ENCODE data around the gene ACAD8.
A peak's percentile ranks its signal among the peaks of the same experiment; 100 is the strongest.

ACAD8 gene

DNA sequence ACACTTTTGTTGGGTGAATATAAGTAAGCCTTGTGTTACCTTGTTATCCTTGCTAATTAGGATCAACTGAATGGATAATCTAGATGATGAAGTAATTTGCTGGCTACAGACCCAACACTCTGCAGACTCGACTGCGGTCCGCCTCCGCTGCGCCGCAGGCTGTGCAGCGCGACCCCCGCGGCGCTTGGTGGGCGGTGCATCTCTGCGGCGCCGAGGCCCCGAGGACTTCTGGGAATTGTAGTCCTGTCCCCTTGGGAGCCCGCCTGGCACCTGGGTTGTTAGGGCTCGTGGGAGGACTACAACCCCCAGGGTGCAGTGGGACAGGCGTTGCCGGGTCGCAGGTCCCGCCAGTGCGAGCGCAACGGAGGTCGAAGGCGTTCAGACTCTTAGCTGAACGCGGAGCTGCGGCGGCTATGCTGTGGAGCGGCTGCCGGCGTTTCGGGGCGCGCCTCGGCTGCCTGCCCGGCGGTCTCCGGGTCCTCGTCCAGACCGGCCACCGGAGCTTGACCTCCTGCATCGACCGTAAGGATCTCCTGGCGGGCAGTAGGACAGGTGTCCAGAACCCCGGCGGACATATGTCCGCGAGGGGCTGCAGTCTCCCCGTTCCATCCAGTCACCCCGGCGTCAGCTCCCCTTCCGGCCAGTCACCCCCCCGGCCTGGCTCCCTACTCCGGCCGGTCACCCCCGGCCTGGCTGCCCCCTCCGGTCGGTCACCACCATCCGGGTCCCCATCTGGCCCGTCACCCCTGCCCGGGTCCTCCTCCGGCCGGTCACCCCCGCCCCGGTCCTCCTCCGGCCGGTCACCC lies at the start of gene ACAD8, which contains the start of gene THYN1:
Gene ACAD8, plus strand, starts transcription at position 381 of the 806 bp plus-strand sequence. Its CDS starts 33 bp downstream, at position 414.
Gene THYN1, minus strand, starts transcription at position 165 of the 806 bp plus-strand sequence. CDS start 470 bp downstream, outside the sequence.
- peak; percentile 89 to 94 for DNase-seq (ENCODE audit: low read depth in 2 of 2)

DNA sequence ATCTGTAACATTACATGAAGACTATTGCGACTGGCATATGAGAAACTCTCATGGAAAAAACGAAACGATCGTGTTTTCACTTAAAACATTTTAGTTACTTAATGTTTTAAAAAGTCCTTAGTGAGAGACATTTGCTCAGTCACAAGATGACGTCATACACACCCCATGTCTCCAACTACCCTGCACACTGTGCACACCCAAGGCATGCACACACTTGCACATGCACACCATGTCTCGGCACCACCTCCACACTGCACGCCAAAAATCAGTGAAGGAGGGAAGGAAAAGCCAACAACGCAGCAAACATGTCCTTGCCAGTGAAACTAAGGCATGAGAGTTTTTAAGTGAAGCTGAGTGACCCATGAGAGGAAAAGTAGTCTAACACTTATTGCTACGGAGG lies 47.6 kb upstream of the ACAD8 start:
- DNase-seq (ENCODE audit: low read depth in 2 of 2) = no peak

DNA sequence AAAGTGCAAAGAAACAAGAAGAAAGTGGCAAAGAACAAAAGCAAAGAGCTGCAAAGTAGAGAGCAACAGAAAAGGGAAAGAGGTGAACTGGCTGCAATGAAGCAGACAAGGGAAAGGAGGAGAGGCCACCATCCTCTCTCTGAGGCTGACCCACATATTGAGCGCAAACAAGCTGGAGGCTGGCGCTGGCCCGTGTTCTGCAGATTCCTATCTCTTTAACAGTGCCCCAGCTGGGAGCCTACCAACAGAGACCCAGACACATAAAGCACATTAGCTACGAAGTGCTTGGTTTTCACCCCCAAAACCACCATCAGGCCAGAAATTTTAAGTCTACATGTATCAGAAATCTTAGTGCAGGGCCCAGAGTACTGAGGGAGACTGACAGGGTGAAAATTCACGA lies 47.2 kb upstream of the ACAD8 start:
- no peak for DNase-seq (ENCODE audit: low read depth in 2 of 2)

DNA sequence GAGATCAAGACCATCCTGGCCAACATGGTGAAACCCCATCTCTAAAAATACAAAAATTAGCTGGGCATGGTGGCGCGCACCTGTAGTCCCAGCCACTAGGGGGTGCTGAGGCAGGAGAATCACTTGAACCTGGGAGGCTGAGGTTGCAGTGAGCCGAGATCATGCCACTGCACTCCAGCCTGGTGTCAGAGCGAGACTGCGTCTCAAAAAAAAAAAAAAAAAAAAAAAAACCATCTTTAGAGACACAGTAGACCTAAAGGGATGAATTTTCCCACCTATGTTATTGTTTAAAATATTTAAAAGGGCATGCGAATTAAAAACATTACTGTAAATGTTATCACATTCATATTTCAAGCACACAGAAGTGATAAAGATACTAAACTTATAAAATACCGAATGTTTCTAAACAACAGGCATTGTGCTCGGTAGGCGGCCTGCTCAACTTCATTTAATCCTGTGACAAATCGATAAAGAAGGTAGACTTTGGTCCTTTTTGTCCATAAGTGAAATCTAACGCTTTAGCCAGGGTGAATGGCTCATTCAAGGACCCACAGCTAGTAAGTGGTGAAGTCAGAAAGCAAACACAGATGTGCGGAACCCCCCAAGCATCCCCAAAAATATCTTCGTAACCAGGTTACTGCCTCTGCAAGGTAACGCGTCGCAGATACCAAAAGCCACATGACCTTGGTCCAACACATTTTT lies 45.7 kb upstream of the ACAD8 start:
- DNase-seq (ENCODE audit: low read depth in 2 of 2) = peak; percentile 48 to 56

DNA sequence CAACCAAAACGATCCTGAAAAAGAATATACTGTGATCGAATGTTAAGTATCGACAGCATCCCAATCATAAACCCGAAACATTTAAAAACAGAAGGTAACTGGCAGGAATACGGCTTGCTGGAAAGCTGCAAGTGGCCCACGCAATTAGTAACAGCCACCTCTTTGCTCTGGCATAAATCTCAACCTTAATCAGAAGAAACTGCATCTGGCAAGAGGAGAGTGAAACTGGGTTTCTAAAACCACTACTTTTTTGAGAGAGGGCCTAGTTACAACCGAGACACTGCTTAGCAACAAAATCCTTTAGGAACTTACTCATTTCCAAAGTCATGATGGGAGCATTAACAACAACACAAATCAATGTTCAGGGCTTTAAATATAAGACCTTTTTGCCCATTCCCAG lies 37.5 kb upstream of the ACAD8 start:
- no peak for DNase-seq (ENCODE audit: low read depth in 2 of 2)

DNA sequence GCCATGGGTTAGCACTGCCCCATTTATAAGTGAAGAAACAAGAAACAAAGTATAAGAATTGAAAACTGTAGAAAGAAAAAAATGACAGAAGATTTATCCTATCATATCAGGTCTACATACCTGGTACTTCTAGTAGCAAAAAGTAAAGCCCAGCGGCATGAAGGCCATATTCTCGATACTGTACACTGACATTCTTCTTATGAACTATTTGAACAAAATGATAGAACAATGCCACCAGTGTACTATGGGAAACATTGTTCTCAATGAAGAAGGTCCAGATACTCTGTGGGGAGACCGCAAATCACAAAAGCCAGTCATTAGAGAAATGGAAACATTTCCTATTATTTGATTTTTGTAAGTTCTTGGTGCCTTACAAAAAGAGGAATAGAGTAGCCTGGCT lies 36.6 kb upstream of the ACAD8 start:
- DNase-seq (ENCODE audit: low read depth in 2 of 2) = no peak

DNA sequence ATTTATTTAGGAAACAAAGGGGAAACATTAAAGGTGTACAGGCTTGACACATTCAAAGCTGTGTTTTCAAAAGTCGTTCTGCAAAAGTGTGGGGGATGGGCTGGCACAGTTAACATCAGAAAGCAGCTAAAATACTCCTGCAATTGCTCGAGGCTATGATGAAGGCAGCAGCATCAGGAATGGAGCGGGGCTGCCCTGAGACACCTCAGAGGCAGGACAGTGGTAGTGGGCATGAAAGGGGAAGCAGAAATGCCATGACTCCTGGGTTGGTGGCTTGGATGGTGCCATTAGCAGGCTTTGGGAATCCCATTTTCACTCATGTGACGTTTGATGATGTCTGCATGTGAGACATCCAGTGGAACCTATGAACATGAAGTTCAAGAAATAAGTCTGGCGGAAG lies 30.2 kb upstream of the ACAD8 start:
- no peak for DNase-seq (ENCODE audit: low read depth in 2 of 2)

DNA sequence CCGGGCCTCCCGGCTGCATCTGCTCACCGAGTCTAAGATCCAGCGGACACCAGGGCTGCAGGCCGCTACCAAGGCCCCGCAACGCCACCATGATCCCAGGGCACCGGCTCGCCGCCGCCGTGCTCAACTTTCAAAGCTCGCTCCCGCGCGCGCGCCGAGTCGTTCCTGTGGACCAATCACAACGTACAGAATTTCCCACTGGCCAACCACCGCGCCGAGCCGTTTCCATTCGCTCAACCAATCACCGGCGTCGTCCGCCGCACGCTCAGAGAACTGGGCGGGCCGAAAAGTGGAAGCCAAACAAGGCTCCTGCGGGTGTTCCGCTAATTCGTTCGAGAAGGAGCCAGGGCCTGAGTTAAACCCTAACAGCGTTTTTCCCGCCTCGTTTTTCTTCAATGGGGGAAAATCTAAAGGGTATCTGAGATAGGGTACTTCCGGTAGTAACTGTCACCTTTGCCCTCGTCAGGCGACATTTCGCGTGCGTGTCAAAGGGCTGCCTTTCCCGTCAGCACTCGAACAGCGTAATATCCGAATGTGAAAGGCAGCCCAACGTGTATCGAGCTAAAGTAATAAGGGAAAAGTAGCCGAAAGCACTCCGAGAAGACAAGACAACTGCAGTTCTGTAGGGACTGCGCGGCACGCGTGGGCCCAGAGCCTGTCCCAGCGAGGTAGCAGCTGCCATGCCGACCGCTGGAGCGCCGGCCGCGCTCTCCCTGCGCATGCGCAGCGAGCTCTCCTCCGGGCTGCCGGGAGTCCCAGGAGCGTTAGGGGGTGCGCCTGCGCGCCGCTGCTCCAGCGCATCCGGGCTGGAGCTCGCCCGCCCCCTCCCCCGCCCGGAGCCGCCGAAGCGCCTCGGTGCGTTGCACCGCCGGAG lies 29.3 kb upstream of the ACAD8 start, which contains the start of the genes NCAPD3 and VPS26B:
Gene NCAPD3, minus strand, starts transcription at position 132 of the 874 bp plus-strand sequence. Its CDS starts 41 bp downstream, at position 91.
Gene VPS26B, plus strand, starts transcription at position 836 of the 874 bp plus-strand sequence. CDS start 452 bp downstream, outside the sequence.
- peak; percentile 92 to 96 for DNase-seq (ENCODE audit: low read depth in 2 of 2)

DNA sequence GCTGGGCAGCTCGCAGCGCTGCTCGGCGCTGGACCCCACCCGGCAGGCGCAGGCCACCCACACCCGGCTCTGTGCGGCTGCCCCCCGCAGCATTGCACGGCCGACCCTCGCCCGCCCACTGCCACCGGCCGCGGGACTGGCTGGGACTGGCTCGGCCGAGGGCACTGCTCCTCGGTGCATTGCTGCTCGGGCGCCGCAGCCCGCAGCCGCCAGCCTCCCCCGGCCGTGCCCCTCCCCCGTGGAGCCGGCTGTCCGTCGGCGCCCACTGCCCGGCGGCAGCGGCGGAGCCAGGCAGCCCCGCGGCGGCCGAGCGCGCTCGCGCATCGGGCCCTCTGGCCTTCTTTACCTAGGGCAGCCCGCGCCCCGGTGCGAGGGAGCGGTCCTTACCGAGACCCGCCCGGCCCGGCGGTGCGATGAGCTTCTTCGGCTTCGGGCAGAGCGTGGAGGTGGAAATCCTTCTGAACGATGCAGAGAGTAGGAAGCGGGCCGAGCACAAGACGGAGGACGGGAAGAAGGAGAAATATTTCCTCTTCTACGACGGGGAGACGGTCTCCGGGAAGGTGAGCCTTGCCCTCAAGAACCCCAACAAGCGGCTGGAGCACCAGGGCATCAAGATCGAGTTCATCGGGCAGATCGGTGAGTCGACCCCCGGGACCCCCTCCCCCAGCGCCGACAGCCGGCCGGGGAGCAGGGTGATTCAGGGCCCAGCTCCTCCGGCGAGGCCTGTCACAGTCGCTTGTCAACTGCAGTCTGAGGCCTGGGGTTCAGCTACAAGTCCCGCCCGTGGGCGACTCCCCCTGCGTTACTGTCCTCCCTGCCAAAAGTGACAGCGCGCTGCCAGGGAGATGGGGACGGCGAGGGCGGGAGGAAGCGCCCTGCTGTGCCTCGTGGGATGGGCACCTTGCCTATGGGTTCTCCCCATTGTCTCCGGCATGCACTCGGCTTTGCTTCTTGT lies 28.4 kb upstream of the ACAD8 start:
- peak; percentile 58 to 61 for DNase-seq (ENCODE audit: low read depth in 2 of 2)

DNA sequence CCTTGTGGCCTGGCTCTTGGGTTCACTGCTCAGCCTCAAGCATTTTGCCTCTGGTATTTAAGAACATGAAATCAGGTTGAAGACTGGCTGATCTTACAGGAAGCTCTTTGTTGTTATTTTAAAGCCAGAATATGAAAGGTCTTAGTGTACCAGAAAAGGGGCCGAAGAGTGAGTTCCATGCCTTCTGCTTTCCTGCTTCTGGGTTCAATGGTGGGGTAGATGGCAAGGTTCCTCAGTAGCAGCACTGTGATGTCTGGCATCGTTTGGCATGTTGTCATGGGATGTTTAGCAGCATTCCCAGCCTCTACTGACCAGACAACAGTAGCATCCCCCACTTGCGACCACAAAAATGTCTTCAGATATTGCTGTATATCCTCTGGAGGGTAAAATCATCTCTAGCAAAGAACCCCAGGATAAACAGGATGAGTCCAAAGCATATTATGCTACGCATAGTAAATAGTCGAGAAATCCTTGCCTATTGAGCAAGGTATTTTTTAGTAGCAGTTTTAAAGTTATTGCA lies 26.5 kb upstream of the ACAD8 start:
- DNase-seq (ENCODE audit: low read depth in 2 of 2) = no peak

DNA sequence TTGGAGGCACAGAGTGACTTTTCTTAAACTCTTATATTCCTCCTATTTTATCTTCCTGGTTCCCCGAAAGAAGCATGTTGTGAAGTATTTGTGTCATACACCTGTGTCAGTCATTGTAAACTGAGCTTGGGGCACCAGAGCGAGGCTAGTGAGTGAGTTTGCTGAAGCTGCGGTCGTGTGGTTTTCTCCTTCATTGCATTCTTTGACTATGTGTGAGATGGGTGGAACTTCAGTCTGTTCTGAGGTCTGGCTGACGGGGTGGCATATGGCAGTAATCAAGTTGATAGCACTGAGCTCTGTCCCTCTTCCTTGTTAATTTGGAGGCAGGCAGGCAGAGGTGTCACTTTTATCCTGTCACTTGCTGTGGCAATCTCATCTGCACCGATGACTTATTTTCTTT lies 24.7 kb upstream of the ACAD8 start:
- DNase-seq (ENCODE audit: low read depth in 2 of 2) = no peak

DNA sequence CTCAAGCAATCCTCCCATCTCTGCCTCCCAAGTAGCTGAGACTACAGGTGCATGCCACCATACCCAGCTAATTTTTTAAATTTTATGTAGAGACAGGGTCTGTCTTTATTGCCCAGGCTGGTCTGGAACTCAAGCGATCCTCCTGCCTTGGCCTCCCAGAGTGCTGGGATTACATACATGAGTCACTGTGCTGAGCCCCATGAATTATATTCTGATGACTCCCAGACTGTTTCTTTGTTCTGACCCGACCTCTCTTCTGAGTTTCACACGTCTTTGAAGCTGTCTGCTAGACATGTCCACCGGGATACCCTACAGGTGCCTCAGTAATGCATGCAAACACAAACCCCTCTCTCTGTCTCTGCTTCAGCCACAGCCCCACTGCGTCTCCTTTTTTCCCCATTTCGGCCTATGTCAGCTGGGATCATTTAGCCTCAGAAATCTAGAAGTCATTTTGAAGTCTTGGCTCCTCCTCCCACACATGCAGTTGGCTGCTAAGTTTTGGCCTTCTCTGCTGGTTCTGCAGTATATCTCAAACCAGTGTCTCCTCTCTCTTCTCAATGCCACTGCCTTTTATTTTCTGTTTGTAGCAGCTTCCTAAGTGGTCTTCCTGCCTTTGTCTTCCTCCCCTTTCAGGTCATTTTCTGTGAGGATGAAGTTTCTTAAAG lies 24.1 kb upstream of the ACAD8 start:
- no peak for DNase-seq (ENCODE audit: low read depth in 2 of 2)

DNA sequence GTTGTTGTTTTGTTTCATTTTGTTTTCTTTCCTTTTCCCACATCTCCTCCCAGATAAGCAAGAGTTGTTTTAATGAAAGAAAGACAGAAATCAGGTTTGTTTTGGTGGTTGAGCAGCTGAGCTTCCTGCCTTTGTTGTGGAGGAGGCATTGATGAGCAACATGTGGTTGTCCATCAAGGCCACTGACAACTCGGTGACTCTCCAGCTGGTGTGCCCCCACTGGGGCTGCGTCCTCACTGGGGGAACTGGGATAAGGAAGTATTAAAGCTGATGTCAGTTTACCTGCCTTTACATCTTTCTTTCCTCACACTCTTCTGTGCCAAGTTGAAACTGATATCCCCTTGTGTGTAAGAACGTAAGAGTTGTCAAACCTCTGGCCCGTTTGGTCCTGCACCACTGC lies 23.0 kb upstream of the ACAD8 start:
- no peak for DNase-seq (ENCODE audit: low read depth in 2 of 2)

DNA sequence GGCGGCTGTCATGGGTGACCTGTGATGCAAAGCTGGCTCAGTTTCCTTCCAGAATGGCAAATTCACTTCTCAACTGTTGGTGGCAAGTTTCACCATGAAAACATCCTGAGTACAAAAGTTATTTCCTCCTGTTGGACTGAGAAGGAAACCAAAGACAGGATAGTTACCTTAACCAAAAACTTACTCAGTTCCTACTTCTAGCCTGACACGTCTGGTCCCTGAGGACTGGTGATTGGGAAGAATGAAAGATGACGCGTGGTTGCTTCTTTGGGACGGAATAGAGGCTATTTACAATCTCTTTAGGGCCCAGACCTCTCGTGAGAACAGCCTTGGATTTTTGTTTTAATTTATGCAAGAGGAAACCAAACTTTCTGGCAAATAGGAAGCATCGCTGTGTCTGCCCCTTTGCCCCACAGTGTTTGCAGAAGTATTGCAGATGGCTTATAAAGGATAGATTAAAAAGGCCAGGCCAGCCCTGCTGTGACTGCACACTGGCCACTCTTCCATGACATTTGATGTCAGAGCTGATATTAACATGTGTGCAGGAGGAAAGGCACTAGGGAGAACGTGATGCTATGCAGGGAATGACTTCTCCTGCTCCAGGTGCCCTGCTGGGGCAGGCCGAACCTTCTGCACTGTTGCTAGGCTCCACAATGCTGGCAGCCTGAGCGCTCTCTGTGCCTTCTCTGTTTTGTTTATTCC lies 21.3 kb upstream of the ACAD8 start:
- DNase-seq (ENCODE audit: low read depth in 2 of 2) = no peak

DNA sequence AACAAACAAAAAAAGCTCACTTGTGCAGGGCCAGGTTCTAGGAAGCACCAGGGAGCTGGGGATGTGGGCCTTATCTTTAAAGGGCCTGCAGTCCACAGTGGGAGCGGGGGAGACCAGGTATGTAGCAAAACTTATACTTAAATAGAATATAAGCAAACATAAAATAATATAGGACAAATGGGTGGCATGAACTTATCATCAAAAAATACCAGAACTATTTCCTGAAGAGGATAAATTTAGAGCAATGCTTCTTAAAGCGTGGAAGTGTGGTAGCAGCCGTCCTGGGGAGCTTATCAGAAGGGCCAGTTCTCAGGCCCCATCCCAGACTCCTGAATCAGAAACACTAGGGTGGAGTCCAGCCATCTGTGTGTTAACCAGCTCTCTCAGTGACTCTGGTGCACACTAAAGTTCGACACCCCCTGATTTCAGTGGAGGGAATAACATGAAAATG lies 19.6 kb upstream of the ACAD8 start:
- no peak for DNase-seq (ENCODE audit: low read depth in 2 of 2)

DNA sequence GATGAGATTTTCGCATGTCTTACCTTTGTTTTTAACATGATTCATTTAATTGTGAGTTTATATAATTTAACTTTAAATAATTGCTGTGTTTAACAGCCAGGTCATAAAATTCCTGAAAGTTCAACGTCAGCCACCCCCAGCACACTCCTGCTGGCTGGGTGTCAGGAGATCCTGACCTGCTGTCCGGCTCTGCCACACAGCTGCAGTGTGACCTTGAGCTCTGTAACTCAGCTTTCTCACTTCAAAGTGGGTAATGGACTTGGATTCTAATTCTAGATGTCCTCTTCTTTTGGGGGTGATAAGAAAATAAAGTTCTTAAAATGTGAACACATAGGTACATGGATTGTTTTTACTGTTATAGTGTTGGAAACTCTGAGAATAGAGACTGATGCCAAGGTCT lies 18.0 kb upstream of the ACAD8 start:
- DNase-seq (ENCODE audit: low read depth in 2 of 2) = no peak

DNA sequence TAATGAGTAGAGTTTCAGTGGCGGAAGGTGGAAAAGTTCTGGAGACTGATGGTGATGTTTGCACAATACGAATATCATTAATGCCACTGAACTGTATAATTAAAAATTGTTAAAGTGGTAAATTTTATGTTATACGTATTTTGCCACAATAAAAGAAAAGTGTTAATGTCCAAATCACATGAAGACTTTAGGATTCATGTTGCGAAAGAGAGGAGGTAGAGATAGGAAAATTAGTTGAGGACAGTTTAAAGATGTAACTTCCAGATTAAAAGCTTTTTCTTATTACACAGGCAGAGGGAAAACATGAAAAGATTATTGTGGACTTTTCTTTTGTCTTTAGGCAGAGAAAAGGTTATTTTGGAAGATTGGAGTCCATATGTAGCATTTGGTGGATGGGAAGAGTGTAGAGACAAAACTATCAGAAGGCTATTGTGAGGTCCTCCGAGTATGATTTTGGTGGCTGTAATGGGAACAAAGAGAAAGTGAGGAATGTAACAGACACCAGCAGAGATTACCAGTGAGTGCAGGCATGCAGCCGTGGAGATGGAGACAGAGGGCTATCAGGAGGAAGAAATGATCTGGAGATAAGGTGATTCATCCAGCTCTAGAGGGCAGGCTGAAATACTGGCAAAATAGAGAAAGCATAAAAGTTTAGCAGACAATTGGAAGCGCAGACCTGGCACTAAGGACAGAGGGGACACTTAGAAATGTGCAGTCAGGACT lies 16.4 kb upstream of the ACAD8 start:
- DNase-seq (ENCODE audit: low read depth in 2 of 2) = no peak

DNA sequence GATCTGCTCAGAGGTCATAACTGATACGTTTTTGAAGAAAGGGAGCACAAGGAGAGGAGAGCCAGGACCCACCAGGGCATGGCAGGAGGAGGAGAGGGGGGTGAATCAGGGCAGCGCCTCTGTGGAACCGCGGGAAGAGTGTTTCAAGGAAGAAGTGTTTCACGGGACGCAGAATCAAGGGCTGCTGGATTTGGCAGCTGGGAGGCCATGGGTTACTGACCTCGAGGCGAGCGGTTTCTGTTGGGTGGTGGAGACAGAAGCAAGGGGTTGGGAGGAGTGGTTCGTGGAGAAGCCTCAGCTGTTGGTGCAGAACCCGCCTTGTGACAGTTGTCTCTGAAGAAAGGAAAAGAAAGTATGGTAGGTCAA lies 15.8 kb upstream of the ACAD8 start:
- no peak for DNase-seq (ENCODE audit: low read depth in 2 of 2)

DNA sequence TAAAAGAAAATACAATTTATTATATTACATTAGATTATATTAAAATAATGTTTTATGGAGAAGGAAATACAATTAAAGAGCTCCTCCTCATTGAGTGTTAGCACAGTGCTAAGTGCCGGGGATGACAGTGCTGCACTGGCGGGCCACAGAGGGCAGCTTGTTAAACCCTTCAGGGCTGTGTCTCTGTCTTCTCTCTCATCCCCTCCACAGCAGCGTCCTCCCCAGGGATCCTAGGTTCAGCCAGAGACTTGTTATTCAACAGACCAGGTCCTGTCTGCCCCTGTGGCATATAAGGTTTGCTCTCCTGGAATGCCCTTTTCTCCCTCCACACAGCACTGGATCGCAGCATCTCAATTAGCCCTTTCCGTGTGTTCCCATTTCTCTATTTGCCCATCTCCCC lies 14.4 kb upstream of the ACAD8 start:
- no peak for DNase-seq (ENCODE audit: low read depth in 2 of 2)
